ENCODE data around the gene LASP1. TPM values are rescaled to one million over a fixed set of nuclear protein-coding genes. Genes with fewer than 3 reads are reported as not detected.
A peak's percentile ranks its signal among the peaks of the same experiment; 100 is the strongest.

Gene LASP1
- total RNA-seq, 2 donors from 2014 or later, result 70.3 to 76.1 TPM

DNA sequence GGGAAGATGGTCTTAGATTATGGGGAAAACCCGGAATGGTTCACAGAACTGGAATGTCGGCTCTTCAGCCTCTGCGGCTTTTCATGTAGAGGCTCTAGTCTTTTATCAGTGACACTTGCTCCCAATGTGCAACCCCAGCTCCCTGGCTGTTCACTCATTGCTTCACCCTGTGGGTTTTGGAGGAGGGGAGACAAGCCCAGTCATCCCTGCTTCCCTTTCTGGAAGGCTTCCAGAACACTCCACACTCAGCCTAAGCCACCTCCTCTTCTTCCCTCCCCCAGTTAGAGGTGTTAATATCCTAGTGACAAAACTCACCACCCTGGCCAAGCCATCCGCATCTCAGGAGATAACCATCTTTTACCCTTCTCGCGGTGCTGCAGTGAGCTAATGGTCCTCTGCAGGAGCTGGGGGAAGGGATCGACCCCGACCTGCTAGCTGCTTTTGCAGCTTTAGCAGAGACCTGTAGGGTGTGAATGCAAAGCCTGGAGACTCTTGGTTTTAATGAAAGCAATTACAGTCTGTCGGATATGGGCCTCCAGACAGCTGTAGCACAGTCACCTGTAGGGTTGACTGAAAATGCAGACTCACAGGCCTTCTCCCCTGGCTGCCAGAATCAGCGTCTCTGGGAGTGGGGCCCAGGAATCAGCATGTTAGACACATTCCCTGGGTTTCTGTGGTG is 31.3 kb downstream of the LASP1 start:
- Histone ChIP-seq H3K4me1 (peaks cover 24% of the 10 kb centered on the region), H3K27me3 (no peaks in the 10 kb centered on the region), H3K27ac (peak overlapping the region in 2 of 4 donors; percentile 19 to 47), H3K36me3 (replicated peaks in 1 of 2; ENCODE audit: insufficient read depth in 1 of 2, low read depth in 2 of 2) (peaks cover 3 to 6% of the 10 kb centered on the region in 2 donors), H3K9me3 (no peaks in the 10 kb centered on the region), H3K4me3 (no peak overlapping the region)
- DNase-seq (peak in 1 of 4 donors; percentile 73), ATAC-seq (peak; percentile 50)
- WGBS, 2 donors, result 54 to 80% methylated on average over 3 to 10 of the region's 10 CpGs
- no peak for TF ChIP-seq POLR2A (IDR thresholded peaks at IDR 0.05)
- TF ChIP-seq, protein P1, sequence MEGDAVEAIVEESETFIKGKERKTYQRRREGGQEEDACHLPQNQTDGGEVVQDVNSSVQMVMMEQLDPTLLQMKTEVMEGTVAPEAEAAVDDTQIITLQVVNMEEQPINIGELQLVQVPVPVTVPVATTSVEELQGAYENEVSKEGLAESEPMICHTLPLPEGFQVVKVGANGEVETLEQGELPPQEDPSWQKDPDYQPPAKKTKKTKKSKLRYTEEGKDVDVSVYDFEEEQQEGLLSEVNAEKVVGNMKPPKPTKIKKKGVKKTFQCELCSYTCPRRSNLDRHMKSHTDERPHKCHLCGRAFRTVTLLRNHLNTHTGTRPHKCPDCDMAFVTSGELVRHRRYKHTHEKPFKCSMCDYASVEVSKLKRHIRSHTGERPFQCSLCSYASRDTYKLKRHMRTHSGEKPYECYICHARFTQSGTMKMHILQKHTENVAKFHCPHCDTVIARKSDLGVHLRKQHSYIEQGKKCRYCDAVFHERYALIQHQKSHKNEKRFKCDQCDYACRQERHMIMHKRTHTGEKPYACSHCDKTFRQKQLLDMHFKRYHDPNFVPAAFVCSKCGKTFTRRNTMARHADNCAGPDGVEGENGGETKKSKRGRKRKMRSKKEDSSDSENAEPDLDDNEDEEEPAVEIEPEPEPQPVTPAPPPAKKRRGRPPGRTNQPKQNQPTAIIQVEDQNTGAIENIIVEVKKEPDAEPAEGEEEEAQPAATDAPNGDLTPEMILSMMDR (IDR thresholded peaks at IDR 0.05), result no peak
- intact Hi-C loops (cut with DNase I), result no loop called here

DNA sequence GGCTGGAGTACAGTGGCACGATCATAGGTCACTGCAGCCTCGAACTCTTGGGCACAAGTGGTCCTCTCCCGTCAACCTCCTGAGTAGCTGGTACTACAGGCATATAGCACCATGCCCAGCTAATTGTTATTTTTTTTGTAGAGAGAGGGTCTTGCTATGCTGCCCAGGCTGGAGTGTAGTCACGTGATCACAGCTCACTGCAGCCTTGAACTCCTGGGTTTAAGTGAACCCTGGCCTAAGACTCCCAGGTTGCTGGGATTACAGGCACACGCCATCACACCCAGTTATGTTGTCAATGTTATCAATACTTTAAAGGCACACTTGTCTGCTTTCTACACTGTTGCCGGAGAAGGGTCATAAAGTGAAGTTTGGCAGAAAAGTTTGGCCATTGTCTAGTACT is 33.5 kb downstream of the LASP1 start:
- ATAC-seq (no peak), DNase-seq (no peak)
- no peak overlapping the region for H3K27ac ChIP-seq
- no peaks in the 10 kb centered on the region for H3K9me3 ChIP-seq
- H3K4me3 ChIP-seq, result no peak overlapping the region
- peaks cover 12% of the 10 kb centered on the region for H3K4me1 ChIP-seq
- intact Hi-C loops (cut with DNase I), result no loop called here
- no peak for TF ChIP-seq POLR2A (IDR thresholded peaks at IDR 0.05)
- TF ChIP-seq, protein P1 (IDR thresholded peaks at IDR 0.05), result no peak
- H3K27me3 ChIP-seq, result no peaks in the 10 kb centered on the region
- H3K36me3 ChIP-seq (replicated peaks in 1 of 2; ENCODE audit: insufficient read depth in 1 of 2, low read depth in 2 of 2), result peaks cover 3% of the 10 kb centered on the region in 2 donors
- WGBS, 2 donors, result 76 to 79% methylated on average over 6 of the region's 6 CpGs

DNA sequence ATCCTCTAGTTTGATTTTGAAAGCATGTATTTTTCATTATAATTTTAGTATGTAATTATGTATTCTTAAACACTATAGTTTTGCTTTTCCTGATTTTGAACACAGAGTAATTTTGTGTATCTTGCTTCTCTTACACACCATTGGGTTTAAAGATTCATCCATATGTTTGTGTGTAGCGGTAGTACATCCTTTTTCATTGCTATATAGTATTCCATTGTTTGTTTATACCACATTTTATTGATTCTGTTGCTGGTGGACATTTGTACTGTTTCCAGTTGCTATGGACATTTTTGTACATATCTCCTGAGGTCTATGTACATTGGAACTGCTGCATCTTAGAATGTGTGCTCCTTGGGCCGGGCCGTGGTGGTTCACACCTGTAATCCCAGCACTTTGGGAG is 35.0 kb downstream of the LASP1 start:
- WGBS, 2 donors, result 87 to 97% methylated on average over 3 of the region's 3 CpGs
- Histone ChIP-seq H3K36me3 (replicated peaks in 1 of 2; ENCODE audit: insufficient read depth in 1 of 2, low read depth in 2 of 2) (no peaks in the 10 kb centered on the region), H3K4me3 (no peak overlapping the region), H3K4me1 (peaks cover 12% of the 10 kb centered on the region), H3K27me3 (no peaks in the 10 kb centered on the region), H3K9me3 (no peaks in the 10 kb centered on the region), H3K27ac (no peak overlapping the region)
- ATAC-seq (no peak), DNase-seq (no peak)
- TF ChIP-seq, protein P1 (IDR thresholded peaks at IDR 0.05), result no peak
- TF ChIP-seq POLR2A (IDR thresholded peaks at IDR 0.05), result no peak
- intact Hi-C loops (cut with DNase I), result no loop called here

DNA sequence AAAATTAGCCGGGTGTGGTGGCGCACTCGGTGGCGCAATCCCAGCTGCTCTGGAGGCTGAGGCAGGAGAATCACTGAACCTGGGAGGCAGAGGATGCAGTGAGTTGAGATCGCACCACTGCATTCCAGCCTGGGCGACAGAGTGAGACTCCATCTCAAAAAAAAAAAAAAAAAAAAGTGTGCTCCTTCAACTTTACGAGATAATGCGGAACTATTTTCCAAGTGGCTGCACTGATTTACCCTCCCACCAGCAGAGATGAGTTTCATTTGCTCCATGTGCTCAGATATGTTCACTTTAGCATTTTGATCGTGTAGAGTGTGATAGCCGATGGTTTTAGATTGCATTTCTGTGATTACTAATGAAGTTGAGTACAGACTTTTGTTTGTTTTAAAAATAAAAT is 35.5 kb downstream of the LASP1 start:
- Histone ChIP-seq H3K36me3 (replicated peaks in 1 of 2; ENCODE audit: insufficient read depth in 1 of 2, low read depth in 2 of 2) (no peaks in the 10 kb centered on the region), H3K27ac (no peak overlapping the region), H3K4me1 (peaks cover 12% of the 10 kb centered on the region), H3K9me3 (no peaks in the 10 kb centered on the region), H3K4me3 (no peak overlapping the region), H3K27me3 (no peaks in the 10 kb centered on the region)
- no peak for TF ChIP-seq POLR2A (IDR thresholded peaks at IDR 0.05)
- TF ChIP-seq, protein P1 (IDR thresholded peaks at IDR 0.05), result no peak
- no peak for DNase-seq
- intact Hi-C loops (cut with DNase I), result no loop called here
- no peak for ATAC-seq
- WGBS, 2 donors, result 88 to 94% methylated on average over 10 of the region's 10 CpGs

Measured in body of pancreas (tissue), 4 donors.